Activated gamma-delta T cell (primary cell): ENCODE results near the gene FEM1C.

Source experiments
- DNase-seq: peaks from one replicate; lab custom pipeline; 2025; lab: John Stamatoyannopoulos, UW

FEM1C gene

DNA sequence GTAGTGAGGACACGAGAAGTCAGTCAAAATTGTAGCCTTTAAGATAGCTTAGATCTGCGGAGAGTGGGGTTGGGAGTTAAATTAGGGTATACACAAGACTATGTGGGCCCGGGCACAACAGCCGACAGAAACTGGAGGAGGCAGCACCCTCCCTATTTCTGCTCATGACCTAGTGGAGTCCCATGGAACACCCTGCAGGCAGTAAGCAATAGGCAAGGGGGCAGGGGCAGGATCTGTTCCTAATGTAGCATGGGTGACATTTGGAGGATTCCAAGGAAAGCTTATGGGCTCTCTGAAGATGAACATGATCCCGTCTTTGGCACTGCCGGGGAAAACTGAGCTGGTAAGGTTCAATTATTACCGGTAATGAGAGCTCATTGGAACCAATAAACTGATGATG lies 67.0 kb downstream of the FEM1C start:
- no peak for DNase-seq

- no peak for DNase-seq
Measured at GRCh38 chr5:115475788-115476187, 68.8 kb downstream of the FEM1C start.

DNA sequence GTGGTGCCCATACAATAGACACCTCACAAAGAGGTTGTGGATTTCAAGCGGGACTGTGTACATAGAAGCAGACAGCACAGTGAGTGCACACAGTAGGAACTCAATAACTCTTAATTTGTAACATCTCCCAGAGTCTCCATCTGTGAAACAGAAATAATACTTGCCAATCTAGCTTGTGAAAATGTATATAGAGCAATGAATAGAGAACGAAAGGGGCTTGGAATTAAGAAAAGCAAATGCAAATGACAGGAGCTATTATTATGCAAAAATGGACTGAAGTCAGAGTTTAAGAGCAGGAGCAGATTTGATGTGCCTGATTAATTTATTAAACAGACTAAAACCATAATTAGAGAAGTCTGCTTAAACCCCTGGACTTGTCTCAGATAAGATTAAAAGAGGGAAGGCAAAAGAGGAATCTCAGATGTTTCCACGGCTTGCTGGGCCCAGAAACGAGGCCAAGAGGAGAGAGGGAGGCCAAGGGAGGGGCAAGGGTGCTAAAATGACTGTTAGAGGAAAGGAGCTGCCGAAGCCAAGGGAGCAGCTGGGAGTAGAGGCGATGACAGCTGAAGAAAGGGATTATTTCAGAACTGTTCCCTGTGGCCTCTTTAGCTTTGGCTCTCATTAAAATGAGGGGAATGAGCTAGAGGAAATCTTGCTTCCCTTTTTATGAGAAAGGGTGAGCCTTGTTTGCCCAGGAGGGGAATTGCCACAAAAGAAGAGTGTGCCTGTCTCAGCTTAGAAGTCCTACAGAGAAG lies 72.1 kb downstream of the FEM1C start:
- no peak for DNase-seq

DNA sequence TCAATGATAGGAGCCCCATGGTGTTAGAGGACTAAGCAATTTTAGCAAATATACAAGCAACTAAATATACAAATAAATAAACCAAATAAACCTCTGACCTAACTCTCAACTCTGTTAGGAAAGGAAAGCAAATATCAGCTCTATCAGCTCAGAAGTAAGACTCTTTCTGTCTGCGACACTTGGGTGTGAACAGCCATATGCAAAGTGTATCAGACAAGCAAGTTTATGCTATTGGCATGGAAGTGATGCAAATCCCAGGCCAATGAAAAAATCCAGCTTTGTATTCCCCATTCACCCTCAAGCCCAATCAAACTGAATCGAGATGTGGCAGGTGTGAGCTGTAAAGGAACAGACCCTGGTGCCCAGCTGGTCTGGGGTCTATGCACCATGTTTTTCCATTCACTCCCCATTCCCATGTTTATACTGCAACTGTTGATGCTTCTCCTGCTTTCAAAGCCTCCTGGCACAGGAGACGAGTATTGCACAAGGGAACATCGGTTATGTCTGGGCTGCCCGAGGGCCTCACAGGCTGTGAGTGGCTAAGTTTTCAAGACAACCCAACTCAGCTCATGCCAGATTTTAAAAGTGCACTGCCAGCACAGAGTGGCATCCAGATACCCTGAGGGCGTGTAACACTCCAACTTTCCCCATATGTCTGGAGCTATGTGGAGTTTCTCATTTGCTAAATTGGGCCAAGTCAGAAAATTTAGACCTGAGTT lies 73.1 kb downstream of the FEM1C start:
- DNase-seq = no peak

DNA sequence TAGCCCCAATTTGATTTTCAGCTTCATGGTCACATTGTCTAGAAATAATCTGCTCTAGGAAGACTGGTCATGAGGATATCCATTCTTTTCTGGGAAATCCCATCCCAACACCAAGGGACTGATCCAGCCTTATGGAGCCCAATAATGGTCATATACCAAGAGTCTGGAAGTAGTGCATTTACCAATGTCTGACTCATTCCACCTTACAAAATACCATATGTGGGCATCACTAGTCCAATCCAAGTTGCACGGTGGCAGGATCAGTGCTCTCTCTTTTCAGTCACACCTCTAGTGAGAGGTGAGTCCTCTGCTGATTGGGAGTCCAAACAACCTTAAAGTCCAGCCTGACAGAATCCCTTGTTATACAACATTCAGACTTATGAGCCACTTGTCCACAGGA lies 73.7 kb downstream of the FEM1C start:
- no peak for DNase-seq
